Measurements from ENCODE around the gene CARHSP1.

Gene CARHSP1

DNA sequence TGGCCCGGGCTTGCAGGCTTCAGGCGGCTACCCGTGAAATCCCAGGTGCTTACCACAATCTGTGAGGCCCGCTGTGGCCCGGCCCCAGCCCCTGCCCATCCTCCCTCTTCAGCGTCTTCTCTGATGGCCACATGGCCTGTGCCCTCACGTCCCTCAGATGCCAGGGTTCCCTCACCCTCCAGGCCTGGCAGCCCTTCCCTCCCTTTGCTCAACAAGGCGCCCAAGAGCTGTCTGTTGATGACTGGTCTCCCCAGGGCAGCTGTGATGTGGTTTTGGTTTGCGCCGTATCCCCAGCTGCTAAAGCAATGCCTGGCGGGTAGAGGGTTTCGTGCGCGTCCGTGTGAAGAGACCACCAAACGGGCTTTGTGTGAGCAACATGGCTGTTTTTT, 36.1 kb downstream of the CARHSP1 start:
- Histone ChIP-seq H3K4me3 (ENCODE audit: low read depth, low read length) (no peak overlapping the region), H3K4me1 (no peaks in the 10 kb centered on the region), H3K36me3 (peaks cover 49% of the 10 kb centered on the region), H3K9me3 (no peaks in the 10 kb centered on the region), H3K27me3 (no peaks in the 10 kb centered on the region)
- no peak for DNase-seq
- TF ChIP-seq, protein P1, sequence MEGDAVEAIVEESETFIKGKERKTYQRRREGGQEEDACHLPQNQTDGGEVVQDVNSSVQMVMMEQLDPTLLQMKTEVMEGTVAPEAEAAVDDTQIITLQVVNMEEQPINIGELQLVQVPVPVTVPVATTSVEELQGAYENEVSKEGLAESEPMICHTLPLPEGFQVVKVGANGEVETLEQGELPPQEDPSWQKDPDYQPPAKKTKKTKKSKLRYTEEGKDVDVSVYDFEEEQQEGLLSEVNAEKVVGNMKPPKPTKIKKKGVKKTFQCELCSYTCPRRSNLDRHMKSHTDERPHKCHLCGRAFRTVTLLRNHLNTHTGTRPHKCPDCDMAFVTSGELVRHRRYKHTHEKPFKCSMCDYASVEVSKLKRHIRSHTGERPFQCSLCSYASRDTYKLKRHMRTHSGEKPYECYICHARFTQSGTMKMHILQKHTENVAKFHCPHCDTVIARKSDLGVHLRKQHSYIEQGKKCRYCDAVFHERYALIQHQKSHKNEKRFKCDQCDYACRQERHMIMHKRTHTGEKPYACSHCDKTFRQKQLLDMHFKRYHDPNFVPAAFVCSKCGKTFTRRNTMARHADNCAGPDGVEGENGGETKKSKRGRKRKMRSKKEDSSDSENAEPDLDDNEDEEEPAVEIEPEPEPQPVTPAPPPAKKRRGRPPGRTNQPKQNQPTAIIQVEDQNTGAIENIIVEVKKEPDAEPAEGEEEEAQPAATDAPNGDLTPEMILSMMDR (IDR thresholded peaks at IDR 0.05; ENCODE audit: low read depth, low read length), result no peak

DNA sequence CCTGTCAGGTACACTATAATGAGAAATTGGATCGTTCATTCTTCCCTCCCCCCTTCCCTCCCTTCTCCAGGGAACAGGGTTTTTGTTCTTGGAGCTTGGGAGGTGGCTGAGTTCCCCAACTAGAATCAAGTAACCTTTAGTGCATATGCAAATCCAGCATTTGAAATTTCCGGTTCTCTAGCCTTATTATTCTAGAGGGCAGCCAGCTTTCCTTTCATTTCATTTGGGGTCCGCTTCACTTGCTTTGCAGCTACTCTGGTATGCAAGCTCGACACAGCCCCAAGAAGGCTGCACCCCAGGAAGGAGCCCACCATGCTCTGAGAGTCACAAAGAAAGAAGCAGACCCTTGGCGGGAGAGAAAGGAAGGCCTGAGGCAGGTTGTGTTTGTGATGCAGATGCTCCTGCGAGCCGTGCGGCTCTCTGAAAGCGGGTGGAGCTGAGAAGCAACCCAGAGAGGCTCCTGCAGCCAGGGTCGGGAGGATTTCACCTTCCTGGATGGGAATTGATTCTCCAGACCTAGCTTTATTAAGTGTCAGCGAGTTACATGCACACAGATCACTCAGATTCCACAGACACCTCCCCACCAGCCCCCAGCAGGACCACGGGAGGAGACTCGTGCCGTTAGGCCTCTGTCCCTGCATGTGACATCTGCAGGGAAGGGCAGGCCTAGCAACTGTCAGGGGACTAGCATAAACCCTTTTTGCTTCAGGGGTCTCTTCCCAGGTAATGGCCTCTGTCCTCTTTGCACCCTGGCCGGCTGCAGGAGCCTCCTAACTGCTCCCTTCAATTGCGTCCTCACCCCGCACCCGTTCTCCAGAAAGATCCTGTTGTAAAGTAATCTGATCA, 36.7 kb downstream of the CARHSP1 start:
- H3K4me3 ChIP-seq (ENCODE audit: low read depth, low read length), result no peak overlapping the region

DNA sequence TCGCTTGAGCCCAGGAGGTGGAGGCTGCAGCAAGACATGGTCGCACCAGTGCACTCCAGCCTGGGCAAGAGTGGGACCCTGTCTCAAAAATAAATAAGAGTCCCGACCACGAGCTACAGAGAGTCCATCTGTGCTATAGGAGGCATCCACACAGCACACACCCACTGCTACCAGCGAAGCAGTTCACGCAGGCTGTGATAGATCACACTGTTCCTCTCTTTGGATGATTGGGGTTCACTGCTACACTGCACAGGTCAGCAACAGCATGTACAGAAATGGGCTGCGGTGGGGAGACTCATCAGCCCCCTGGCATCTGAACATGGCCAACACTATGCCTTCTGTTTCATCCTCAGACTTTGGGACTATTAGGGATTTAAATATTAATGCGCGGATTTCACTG, 37.4 kb downstream of the CARHSP1 start:
- Histone ChIP-seq H3K4me3 (ENCODE audit: low read depth, low read length) (no peak overlapping the region), H3K9me3 (no peaks in the 10 kb centered on the region), H3K27me3 (no peaks in the 10 kb centered on the region), H3K36me3 (peaks cover 49% of the 10 kb centered on the region), H3K4me1 (peaks cover 6% of the 10 kb centered on the region; the same call in 1 of the 2 replicates)
- no peak for DNase-seq
- TF ChIP-seq, protein P1 (IDR thresholded peaks at IDR 0.05; ENCODE audit: low read depth, low read length), result no peak

More for the DNA sequence above, 36.7 kb downstream of the CARHSP1 start:
- DNase-seq, result no peak
- Histone ChIP-seq H3K27me3 (no peaks in the 10 kb centered on the region), H3K36me3 (peaks cover 49% of the 10 kb centered on the region), H3K9me3 (no peaks in the 10 kb centered on the region), H3K4me1 (no peaks in the 10 kb centered on the region; the same call in 1 of the 2 replicates)
- TF ChIP-seq, protein P1 (IDR thresholded peaks at IDR 0.05; ENCODE audit: low read depth, low read length), result no peak

DNA sequence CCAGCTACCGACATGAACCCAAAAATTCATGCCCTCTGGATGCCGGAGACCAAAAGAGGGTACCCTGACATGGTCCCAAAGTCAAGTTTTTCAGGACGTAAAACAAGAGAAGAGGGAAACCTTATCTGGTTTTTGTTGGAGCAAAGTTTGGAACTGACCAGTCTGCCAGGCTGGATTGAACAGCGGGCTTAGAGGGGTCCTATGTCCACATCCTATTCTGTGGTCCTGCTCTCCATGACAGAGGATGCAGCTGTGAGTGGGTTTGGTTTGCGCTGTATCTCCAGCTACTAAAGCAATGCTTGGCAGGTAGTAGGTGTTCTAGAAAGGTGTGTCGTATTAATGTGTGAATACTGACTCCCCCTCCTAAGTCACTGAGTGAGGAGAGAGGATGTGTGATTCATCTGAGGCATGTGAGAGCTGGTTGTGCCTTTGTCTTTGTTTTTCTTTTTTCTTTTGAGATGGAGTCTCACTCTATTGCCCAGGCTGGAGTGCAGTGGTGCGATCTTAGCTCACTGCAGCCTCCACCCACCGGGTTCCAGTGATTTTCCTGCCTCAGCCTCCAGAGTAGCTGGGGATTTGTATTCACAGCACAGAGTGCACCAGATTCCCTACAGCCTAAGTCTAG, 40.2 kb downstream of the CARHSP1 start:
- Histone ChIP-seq H3K27me3 (no peaks in the 10 kb centered on the region), H3K9me3 (no peaks in the 10 kb centered on the region), H3K4me1 (peaks cover 6% of the 10 kb centered on the region; the same call in 1 of the 2 replicates), H3K36me3 (peaks cover 58% of the 10 kb centered on the region), H3K4me3 (ENCODE audit: low read depth, low read length) (no peak overlapping the region)
- TF ChIP-seq, protein P1 (IDR thresholded peaks at IDR 0.05; ENCODE audit: low read depth, low read length), result no peak
- DNase-seq, result no peak

DNA sequence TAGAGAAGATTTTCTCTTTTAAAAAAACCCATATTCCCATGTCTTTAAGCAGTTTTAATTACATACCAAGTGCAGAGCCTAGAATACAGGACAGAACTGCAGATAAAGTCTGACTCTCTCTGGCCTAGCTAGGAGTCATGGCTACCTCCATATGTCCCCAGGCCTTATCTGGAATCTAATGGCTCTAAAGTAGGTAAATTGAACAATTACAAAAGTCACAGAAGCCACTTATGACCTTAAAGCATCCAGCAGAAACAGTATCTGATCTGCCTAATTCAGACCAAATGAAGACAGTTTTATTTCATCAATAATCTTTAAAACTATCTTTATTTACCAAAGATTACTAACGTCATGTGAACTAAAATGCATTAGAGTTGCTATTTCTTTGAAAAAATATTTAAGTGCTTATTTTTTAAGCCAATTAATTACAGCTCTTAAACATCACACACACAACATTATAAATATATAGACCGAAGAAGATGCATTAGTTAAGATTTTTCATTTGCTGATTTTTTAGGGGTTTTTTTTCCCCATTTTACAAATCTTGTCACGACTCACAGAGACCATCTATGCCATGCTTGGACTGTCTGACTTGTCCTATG, 42.4 kb downstream of the CARHSP1 start:
- H3K4me1 ChIP-seq, result peaks cover 16% of the 10 kb centered on the region; the same call in 1 of the 2 replicates
- H3K27me3 ChIP-seq, result no peaks in the 10 kb centered on the region
- H3K9me3 ChIP-seq, result no peaks in the 10 kb centered on the region
- H3K4me3 ChIP-seq (ENCODE audit: low read depth, low read length), result no peak overlapping the region
- peaks cover 49% of the 10 kb centered on the region for H3K36me3 ChIP-seq
- TF ChIP-seq, protein P1 (IDR thresholded peaks at IDR 0.05; ENCODE audit: low read depth, low read length), result no peak
- peak; percentile 60 for DNase-seq
